Gastroesophageal sphincter (tissue), 4 donors: ENCODE measurements around the gene NUP98. TPM values are rescaled to one million over a fixed set of nuclear protein-coding genes. Genes with fewer than 3 reads are reported as not detected.

Experiments used
- ATAC-seq: fragments of 150-250 bp; one replicate; pipeline ENCODE4 v1.9.1; 2016; ENCODE audit warnings: mild to moderate bottlenecking, moderate library complexity
- H3K27ac ChIP-seq, 4 donors: fragments of 200-600 bp; sonication (generic) in 3 of 4; 1 replicate in 3 of 4; 2 replicates in 1 of 4; pipeline ENCODE4 v1.5.1; 2016 to 2019
- H3K27me3 ChIP-seq: fragments of 200-600 bp; sonication (generic); one replicate; pipeline ENCODE4 v1.5.1; 2019
- H3K36me3 ChIP-seq, 2 donors: fragments of 200-600 bp; sonication (generic); one replicate each; pipeline ENCODE4 v1.5.1; 2019; ENCODE audit warnings: control low read depth in 1 of 2
- H3K4me1 ChIP-seq, 3 donors: fragments of 200-600 bp; sonication (generic); 1 replicate in 2 of 3; 2 replicates in 1 of 3; pipeline ENCODE4 v1.5.1; 2016 to 2019; ENCODE audit warnings: control low read depth in 2 of 3
- H3K4me3 ChIP-seq, 2 donors: fragments of 200-600 bp; sonication (generic); one replicate each; pipeline ENCODE4 v1.5.1; 2019; ENCODE audit warnings: mild to moderate bottlenecking in 1 of 2, moderate library complexity in 1 of 2
- H3K9me3 ChIP-seq, 3 donors: fragments of 200-600 bp; sonication (generic); one replicate each; pipeline ENCODE4 v1.5.1; 2017 to 2019; ENCODE audit warnings: control low read depth in 2 of 3
- CTCF ChIP-seq, 4 experiments: fragments of 200-600 bp in 2 of 4; fragments of 450-650 bp in 2 of 4; sonication (generic) in 1 of 4; IDR thresholded peaks; one replicate each; pipeline ENCODE4 v1.5.1; 2017 to 2019; ENCODE audit warnings: antibody characterized with exemption in 4 of 4, mild to moderate bottlenecking in 2 of 4, moderate library complexity in 2 of 4
- EP300 ChIP-seq: sonication (generic); formaldehyde crosslinking; IDR thresholded peaks from one replicate; pipeline ENCODE4 v1.6.1; 2017; ENCODE audit warnings: antibody characterized with exemption, mild to moderate bottlenecking
- POLR2A ChIP-seq, 2 donors: fragments of 450-650 bp; IDR thresholded peaks; one replicate each; pipeline ENCODE4 v1.6.1; 2017; ENCODE audit warnings: antibody characterized with exemption in 2 of 2, mild to moderate bottlenecking in 2 of 2, moderate library complexity in 1 of 2
- POLR2AphosphoS5 ChIP-seq: sonication (generic); formaldehyde crosslinking; IDR thresholded peaks from one replicate; pipeline ENCODE4 v1.6.1; 2017; ENCODE audit warnings: antibody characterized with exemption
- WGBS, 2 donors: methylation state at CpG; one replicate each; pipeline ENCODE4 v1.1.5; 2018; ENCODE audit warnings: low coverage in 1 of 2; 5-methylcytosine and 5-hydroxymethylcytosine counted together
- total RNA-seq, 4 donors: library from RNA; depleted of rRNA; stranded (reverse); fragments of >200 nt; gene quantifications; one replicate each; pipeline ENCODE4 v1.1.0, GENCODE V29; 2016

The NUP98 gene
- total RNA-seq, 4 donors from 2014 or later: 72.1 to 141 (median 103) TPM

- Histone ChIP-seq H3K9me3 (no peaks in the 10 kb centered on the region), H3K4me3 (no peak overlapping the region), H3K27ac (no peak overlapping the region), H3K27me3 (no peaks in the 10 kb centered on the region), H3K36me3 (peaks cover 0 to 42% of the 10 kb centered on the region in 2 donors), H3K4me1 (no peaks in the 10 kb centered on the region)
- TF ChIP-seq POLR2AphosphoS5 (no peak), EP300 (no peak), POLR2A (IDR thresholded peaks at IDR 0.05) (no peak), CTCF (IDR thresholded peaks at IDR 0.05) (no peak)
- 87 to 92% methylated on average over 2 to 14 of the region's 30 CpGs for WGBS, 2 donors
- no peak for ATAC-seq
These were observed 26.6 kb upstream of the NUP98 start for GRCh38 chr11:3823762-3824506.

- no peak for ATAC-seq
- no peaks in the 10 kb centered on the region for H3K27me3 ChIP-seq
- H3K4me1 ChIP-seq: no peaks in the 10 kb centered on the region
- TF ChIP-seq POLR2A (IDR thresholded peaks at IDR 0.05) (no peak), CTCF (IDR thresholded peaks at IDR 0.05) (no peak), POLR2AphosphoS5 (no peak), EP300 (no peak)
- H3K36me3 ChIP-seq: peaks cover 0 to 41% of the 10 kb centered on the region in 2 donors
- H3K27ac ChIP-seq: no peak overlapping the region
- 45% methylated on average over 2 of the region's 3 CpGs; no CpG with 5 or more reads in 1 of the 2 donors for WGBS, 2 donors
- H3K4me3 ChIP-seq: no peak overlapping the region
- H3K9me3 ChIP-seq: no peaks in the 10 kb centered on the region
These were observed 25.9 kb upstream of the NUP98 start for GRCh38 chr11:3823303-3823702.

GRCh38 chr11:3822312-3822711 lies 25.0 kb upstream of the NUP98 start:
- TF ChIP-seq POLR2A (IDR thresholded peaks at IDR 0.05): no peak
- TF ChIP-seq POLR2AphosphoS5: no peak
- no peak for TF ChIP-seq EP300
- TF ChIP-seq CTCF (IDR thresholded peaks at IDR 0.05): no peak
- WGBS, 2 donors: 89 to 92% methylated on average over 2 to 4 of the region's 7 CpGs
- peaks cover 0 to 31% of the 10 kb centered on the region in 2 donors for H3K36me3 ChIP-seq
- no peak overlapping the region for H3K27ac ChIP-seq
- H3K27me3 ChIP-seq: no peaks in the 10 kb centered on the region
- no peaks in the 10 kb centered on the region for H3K9me3 ChIP-seq
- ATAC-seq: no peak
- H3K4me3 ChIP-seq: no peak overlapping the region
- no peaks in the 10 kb centered on the region for H3K4me1 ChIP-seq

GRCh38 chr11:3820971-3821370 lies 23.6 kb upstream of the NUP98 start:
- no peak for ATAC-seq
- no peak overlapping the region for H3K27ac ChIP-seq
- no peak overlapping the region for H3K4me3 ChIP-seq
- TF ChIP-seq POLR2A (IDR thresholded peaks at IDR 0.05) (no peak), POLR2AphosphoS5 (no peak), EP300 (no peak), CTCF (IDR thresholded peaks at IDR 0.05) (no peak)
- H3K36me3 ChIP-seq: peaks cover 0 to 18% of the 10 kb centered on the region in 2 donors
- H3K9me3 ChIP-seq: no peaks in the 10 kb centered on the region
- no peaks in the 10 kb centered on the region for H3K27me3 ChIP-seq
- WGBS, 2 donors: 100% methylated on average over 1 of the region's 2 CpGs; no CpG with 5 or more reads in 1 of the 2 donors
- H3K4me1 ChIP-seq: no peaks in the 10 kb centered on the region

- H3K27ac ChIP-seq: no peak overlapping the region
- WGBS, 2 donors: 86 to 100% methylated on average over 2 to 9 of the region's 10 CpGs
- no peaks in the 10 kb centered on the region for H3K27me3 ChIP-seq
- H3K4me3 ChIP-seq: no peak overlapping the region
- no peaks in the 10 kb centered on the region for H3K4me1 ChIP-seq
- TF ChIP-seq POLR2A (IDR thresholded peaks at IDR 0.05) (no peak), EP300 (no peak), POLR2AphosphoS5 (no peak), CTCF (IDR thresholded peaks at IDR 0.05) (no peak)
- no peaks in the 10 kb centered on the region for H3K36me3 ChIP-seq
- no peak for ATAC-seq
- no peaks in the 10 kb centered on the region for H3K9me3 ChIP-seq
These were observed 19.9 kb upstream of the NUP98 start for GRCh38 chr11:3817181-3817800.
